SK-MEL-5 (cell line): Measurements from ENCODE around the gene HNRNPAB. TPM values are rescaled to one million over a fixed set of nuclear protein-coding genes. Genes with fewer than 3 reads are reported as not detected.

Experiments
- DNase-seq: peaks from one replicate; pipeline ENCODE4 v3.0.0-alpha.2; 2016; ENCODE audit warnings: low read depth, low spot score
- in situ Hi-C: cut with HindIII; loops from 2 replicates; pipeline ENCODE4 v1.10.0; 2016; ENCODE audit warnings: low sequenced_read_pairs, high pct_unique_total_duplicates, low pct_unique_long_range_greater_than_20kb
- polyA plus RNA-seq, 2 experiments: library from polyadenylated mRNA; depleted of rRNA; stranded (reverse); fragments of >200 nt; gene quantifications; 2 replicates each; pipeline ENCODE4 v1.2.3, GENCODE V29; 2015
- total RNA-seq: library from RNA; depleted of rRNA; stranded (reverse); fragments of >200 nt; shearing (Covaris generic); gene quantifications from 2 replicates; pipeline ENCODE4 v1.2.3, GENCODE V29; 2014; rRNA removed

The HNRNPAB gene
- 42.2 and 52.1 TPM in 2 replicates for total RNA-seq
- polyA plus RNA-seq (2015; cell fraction: cytosol; rRNA removed), result 170 and 202 TPM in 2 replicates
- polyA plus RNA-seq (2015; cell fraction: nucleus; rRNA removed), result 85.7 and 92.2 TPM in 2 replicates

DNA sequence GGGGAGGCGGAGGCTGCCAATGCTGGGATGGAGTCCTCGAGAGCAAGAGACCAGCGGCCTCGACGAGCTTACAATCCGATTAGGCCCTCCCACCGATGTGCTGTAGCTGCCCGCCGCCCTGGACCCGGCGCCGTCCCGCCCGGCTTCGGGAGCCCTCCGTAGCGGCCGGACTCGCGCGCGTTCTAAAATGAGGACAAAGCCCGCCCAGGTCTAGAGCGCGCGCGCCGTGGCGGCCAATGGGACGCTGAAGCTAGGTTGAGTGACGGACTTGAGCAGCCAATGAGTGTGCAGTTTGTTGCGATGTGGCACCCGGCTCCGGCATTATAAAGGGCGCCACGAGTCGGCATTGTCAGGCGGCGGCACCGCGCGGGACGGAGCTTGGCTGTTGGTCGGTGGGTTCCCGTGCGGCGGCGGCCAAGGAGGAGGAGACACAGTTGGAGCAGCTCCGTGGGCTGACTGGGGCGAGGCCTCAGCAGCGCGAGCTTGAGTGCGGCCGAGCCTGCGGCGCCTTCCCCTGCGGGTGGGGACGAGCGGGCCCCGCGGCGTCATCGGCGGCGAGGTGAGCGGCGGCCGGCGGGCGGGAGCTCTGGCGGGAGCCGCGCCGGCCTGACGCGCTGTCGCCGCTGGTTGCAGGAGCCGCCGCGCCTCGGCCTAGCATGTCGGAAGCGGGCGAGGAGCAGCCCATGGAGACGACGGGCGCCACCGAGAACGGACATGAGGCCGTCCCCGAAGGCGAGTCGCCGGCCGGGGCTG, at the start of gene HNRNPAB:
Gene HNRNPAB, plus strand, starts transcription at position 352 of the 753 bp plus-strand sequence. Its CDS starts 305 bp downstream, at position 657.
- in situ Hi-C loops, result no loop called here
- peak; percentile 93 for DNase-seq

DNA sequence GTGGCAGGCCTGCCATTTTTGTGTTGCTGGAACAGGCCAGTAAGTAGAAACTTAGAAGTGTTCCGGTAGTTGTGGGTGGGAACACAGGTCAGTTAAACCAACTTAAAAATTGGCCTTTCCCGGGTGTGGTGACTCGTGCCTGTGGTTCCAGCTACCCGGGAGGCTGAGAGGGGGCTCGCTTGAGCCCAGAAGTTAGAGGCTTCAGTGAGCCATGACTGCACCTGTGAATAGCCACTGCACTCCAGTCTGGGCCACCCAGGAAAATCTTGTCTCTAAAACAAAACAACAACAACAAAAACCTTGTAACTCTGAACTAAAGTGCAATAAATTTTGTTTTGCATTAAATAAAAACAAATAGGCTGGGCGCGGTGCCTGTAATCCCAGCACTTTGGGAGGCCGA, 49.3 kb upstream of the HNRNPAB start:
- DNase-seq, result no peak
- in situ Hi-C loops, result no loop called here

GRCh38 chr5:178160176-178160575, 44.2 kb upstream of the HNRNPAB start:
- in situ Hi-C loops, result no loop called here
- no peak for DNase-seq

DNA sequence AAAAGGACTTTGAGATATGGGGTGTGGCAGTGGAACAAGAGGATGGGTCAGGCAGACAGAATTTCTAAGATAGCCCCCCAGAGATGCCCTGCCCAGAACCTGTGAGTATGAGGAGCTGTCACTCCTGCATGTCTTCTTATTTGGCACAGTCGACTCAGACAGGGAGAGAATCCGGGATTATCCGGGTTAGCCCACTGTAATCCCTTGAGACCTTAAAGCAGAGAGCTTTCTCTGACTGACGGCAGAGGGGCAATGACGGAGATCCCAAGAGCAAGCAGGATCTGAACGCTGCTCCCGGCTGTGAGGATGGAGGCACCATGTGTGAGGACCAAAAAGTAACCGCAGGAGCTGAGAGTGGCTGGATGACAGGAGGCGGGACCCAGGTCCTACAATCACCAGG, 41.9 kb upstream of the HNRNPAB start:
- in situ Hi-C loops, result no loop called here
- DNase-seq, result no peak

GRCh38 chr5:178163772-178164735, 40.3 kb upstream of the HNRNPAB start:
- in situ Hi-C loops, result no loop called here
- peak; percentile 74 for DNase-seq

GRCh38 chr5:178165581-178165980, 38.8 kb upstream of the HNRNPAB start:
- no peak for DNase-seq
- in situ Hi-C loops, result no loop called here

DNA sequence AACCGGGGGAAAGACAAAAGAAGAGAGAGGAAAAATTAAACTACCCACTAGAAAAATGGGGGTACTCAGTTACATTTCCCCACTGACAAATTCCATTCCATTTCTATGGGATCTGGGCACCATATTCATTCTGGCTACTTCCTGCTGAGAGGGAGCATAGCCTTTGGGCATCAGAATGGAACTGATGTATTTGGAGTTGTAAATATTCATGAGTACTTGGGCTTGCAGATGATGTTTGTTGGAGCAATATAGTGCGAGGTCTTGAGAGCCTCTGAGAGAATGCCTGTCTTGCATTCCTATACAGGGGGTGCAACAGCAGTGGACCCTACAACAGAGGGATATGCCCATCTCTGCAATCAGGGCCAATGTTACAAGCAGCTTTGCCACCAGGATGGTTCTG, 33.9 kb upstream of the HNRNPAB start:
- in situ Hi-C loops, result no loop called here
- DNase-seq, result no peak

- DNase-seq, result no peak
- in situ Hi-C loops, result no loop called here
These were observed 29.9 kb upstream of the HNRNPAB start for GRCh38 chr5:178174456-178174855.

DNA sequence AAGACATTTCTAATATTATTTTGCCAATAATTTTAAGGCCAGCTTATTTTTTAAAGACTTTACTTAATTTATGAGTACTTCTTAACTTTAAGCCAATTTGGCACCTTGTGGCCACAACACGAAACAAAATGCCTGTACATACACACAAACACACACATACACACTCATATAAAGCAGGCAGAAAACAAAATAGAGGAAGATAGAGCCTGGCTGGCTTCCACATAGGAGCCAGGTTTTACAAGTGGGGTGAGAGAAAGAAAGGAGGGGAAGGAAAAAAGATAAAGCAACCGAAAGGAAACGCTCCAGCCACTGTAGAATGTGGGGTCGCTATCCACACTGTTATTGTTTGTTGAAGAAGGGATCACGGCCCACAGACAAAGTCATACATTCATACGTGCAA, 27.5 kb upstream of the HNRNPAB start:
- no peak for DNase-seq
- in situ Hi-C loops, result no loop called here

DNA sequence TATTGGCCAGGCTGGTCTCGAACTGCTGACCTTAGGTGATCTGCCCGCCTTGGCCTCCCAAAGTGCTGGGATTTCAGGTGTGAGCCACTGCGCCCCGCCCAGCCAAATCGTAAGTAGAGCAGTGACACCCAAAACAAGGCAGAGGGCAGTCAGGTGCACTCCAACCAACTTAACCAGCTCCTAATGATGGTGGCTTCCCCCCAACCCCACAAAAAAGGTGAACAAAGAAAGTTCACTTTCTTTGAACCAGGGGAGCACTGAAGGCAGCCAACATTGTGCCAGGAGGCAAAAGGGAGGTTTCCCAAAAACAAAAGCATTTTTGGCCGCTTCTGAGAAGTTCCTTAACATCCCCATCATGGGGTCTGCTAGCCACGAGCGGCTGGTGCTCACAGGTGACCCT, 26.8 kb upstream of the HNRNPAB start:
- in situ Hi-C loops, result no loop called here
- no peak for DNase-seq

DNA sequence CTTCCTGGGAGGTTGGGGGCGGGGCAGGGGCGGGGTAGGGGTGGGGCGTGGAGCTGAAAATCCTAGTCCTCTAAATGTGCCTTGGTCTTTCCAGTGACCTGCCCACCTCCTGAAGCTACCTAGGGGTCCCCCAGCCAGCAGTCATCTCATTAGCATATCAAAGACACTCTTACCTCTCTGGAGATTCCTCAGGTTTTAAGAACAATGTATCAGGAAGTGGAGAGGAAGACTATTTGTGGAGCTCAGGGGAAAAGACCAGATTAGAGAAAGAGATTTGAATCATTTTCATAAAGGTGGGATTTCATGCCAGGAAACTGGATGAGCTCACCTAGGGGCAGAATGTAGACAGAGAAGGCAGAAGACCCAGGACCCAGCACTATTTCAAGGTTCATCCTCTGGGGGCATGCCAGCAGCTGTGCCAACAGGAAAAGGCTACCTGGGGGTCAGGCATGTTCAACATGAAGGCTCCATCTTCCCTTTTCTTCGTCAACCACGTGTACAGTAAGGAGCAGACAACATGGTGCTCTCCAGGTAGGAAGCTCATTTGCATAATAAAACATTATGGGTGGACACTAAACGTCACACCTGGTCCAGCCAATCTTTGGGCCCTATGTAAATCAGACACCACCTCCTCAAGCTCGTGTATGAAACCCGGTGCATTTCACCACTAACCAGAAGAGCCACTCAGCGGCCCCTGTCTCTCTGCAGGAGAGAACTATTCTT, 24.0 kb upstream of the HNRNPAB start:
- in situ Hi-C loops, result no loop called here
- no peak for DNase-seq

- in situ Hi-C loops, result no loop called here
- DNase-seq, result no peak
These were observed 22.0 kb upstream of the HNRNPAB start for GRCh38 chr5:178182158-178182876.

GRCh38 chr5:178186427-178186826, 17.9 kb upstream of the HNRNPAB start:
- in situ Hi-C loops, result no loop called here
- no peak for DNase-seq

DNA sequence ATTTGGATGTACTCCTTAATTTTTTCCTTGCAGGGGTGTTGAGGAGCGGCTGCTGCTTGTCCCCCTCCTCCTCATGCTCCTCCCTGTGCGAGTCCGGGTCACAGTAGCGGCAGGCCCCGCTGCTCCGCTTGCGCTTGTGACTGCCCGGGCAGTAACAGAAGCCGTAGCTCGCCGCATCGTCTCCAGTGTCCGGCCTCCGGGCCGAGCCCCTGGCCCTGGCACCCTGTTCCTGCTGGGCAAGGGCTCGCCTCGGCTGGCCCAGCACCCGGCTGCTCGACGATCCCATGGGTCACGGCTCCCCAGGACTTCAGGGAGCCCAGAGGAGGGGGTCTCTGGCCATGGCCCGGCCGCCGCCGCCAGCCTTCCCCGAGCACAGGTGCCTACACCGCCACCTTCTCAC, 17.3 kb upstream of the HNRNPAB start, which contains the start of gene GMCL2:
Gene GMCL2, minus strand, starts transcription at position 358 of the 400 bp plus-strand sequence. Its CDS starts 72 bp downstream, at position 286.
- no peak for DNase-seq
- in situ Hi-C loops, result no loop called here

DNA sequence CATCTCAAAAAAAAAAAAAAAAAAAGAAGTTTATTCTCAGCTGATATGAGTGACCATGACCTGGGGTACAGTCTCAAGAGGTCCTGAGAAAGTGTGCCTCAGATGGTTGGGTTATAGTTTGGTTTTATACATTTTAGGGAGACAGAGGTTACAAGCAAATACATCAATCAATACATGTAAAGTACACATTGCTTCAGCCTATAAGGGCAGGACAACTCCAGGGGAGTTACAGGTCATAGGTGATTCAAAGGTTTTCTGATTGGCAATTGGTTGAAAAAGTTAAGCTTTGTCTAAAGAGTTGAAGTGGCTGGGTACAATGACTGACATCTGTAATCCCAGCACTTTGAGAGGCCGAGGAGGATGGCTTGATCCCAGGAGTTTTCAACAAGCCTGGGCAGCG, 14.9 kb upstream of the HNRNPAB start:
- DNase-seq, result no peak
- in situ Hi-C loops, result no loop called here

GRCh38 chr5:178191661-178192060, 12.7 kb upstream of the HNRNPAB start:
- no peak for DNase-seq
- in situ Hi-C loops, result no loop called here

DNA sequence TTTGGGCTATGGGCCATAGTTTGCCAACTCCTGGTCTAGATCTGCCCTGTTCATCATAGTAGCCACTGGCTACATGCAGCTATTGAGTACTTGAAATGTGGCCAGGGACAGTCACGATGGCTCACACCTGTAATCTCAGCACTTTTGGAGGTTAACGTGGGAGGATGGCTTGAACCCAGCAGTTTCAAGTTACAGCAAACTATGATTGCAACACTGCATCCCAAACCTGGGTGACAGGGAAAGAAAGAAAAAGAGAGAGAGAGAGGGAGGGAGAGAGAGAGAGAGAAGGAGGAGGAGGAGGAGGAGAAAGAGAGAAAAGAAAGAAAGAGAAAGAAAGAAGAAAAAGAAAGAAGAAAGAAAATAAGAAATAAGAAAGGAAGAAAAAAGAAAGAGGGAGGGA, 12.1 kb upstream of the HNRNPAB start:
- DNase-seq, result no peak
- in situ Hi-C loops, result no loop called here
